ENCODE data around the gene ADARB2. TPM values are rescaled to one million over a fixed set of nuclear protein-coding genes. Genes with fewer than 3 reads are reported as not detected.

The ADARB2 gene
- total and polyA plus RNA-seq, 2 experiments from 2014 or later: 2.0 to 5.0 TPM

DNA sequence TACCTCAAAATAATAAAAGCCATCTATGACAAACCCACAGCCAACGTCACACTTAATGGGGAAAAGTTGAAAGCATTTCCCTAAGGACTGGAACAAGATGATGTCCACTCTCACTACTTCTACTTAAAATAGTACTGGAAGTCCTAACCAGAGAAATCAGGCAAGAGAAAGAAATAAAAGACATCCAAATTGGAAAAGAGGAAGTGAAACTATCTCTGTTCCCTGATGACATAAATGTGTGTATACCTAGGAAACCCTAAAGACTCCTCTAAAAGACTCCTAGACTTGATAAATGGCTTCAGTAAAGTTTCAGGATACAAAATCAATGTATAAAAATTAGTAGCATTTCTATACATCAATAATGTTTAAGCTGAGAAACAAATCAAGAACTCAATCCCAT is 367.0 kb downstream of the ADARB2 start:
- Histone ChIP-seq H3K9me2 (ENCODE audit: insufficient read depth) (no peaks in the 10 kb centered on the region), H3K4me2 (no peak overlapping the region), H3K4me1 (ENCODE audit: insufficient read depth) (peaks cover 5% of the 10 kb centered on the region), H3F3A (replicated peaks; ENCODE audit: low read depth) (no peaks in the 10 kb centered on the region), H3K27ac (ENCODE audit: low read depth) (no peak overlapping the region), H4K20me1 (replicated peaks; ENCODE audit: insufficient read depth) (no peaks in the 10 kb centered on the region), H3K27me3 (ENCODE audit: insufficient read depth) (no peaks in the 10 kb centered on the region), H3K79me2 (replicated peaks; ENCODE audit: insufficient read depth) (no peaks in the 10 kb centered on the region), H3K4me3 (no peak overlapping the region), H3K36me3 (ENCODE audit: insufficient read depth) (no peaks in the 10 kb centered on the region), H2AFZ (no peak overlapping the region)
- Mint-ChIP-seq H3K4me3 (no peak overlapping the region), H3K4me1 (peaks cover 20% of the 10 kb centered on the region), H3K27ac (no peak overlapping the region), H3K27me3 (ENCODE audit: insufficient read depth, low read depth, poor library complexity) (peaks cover 3% of the 10 kb centered on the region), H3K36me3 (ENCODE audit: low read depth) (no peaks in the 10 kb centered on the region), H3K9me3 (no peaks in the 10 kb centered on the region; the same call in 2 of the 3 replicates)
- no peak for DNase-seq (ENCODE audit: low spot score)
- ATAC-seq: no peak
- TF ChIP-seq ZNF114 (CRISPR knock-in tag; IDR thresholded peaks at IDR 0.05) (no peak), NANOG (IDR thresholded peaks at IDR 0.05; ENCODE audit: borderline replicate concordance) (no peak), ZNF331 (CRISPR knock-in tag; IDR thresholded peaks at IDR 0.05; ENCODE audit: low read depth) (no peak), EZH2phosphoT487 (IDR thresholded peaks at IDR 0.05; ENCODE audit: unreplicated experiment) (no peak), JUNB (IDR thresholded peaks at IDR 0.05; ENCODE audit: unreplicated experiment) (no peak), STAT1 (IDR thresholded peaks at IDR 0.05; ENCODE audit: unreplicated experiment) (no peak), POLR2AphosphoS5 (IDR thresholded peaks at IDR 0.05; ENCODE audit: low read depth) (no peak), CREB1 (CRISPR knock-in tag; IDR thresholded peaks at IDR 0.05; ENCODE audit: low read depth) (no peak), EZH2 (IDR thresholded peaks at IDR 0.05; ENCODE audit: low read depth, unreplicated experiment) (no peak)
- TF ChIP-seq, protein P1, sequence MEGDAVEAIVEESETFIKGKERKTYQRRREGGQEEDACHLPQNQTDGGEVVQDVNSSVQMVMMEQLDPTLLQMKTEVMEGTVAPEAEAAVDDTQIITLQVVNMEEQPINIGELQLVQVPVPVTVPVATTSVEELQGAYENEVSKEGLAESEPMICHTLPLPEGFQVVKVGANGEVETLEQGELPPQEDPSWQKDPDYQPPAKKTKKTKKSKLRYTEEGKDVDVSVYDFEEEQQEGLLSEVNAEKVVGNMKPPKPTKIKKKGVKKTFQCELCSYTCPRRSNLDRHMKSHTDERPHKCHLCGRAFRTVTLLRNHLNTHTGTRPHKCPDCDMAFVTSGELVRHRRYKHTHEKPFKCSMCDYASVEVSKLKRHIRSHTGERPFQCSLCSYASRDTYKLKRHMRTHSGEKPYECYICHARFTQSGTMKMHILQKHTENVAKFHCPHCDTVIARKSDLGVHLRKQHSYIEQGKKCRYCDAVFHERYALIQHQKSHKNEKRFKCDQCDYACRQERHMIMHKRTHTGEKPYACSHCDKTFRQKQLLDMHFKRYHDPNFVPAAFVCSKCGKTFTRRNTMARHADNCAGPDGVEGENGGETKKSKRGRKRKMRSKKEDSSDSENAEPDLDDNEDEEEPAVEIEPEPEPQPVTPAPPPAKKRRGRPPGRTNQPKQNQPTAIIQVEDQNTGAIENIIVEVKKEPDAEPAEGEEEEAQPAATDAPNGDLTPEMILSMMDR (conservative IDR thresholded peaks at IDR 0.05; ENCODE audit: low read depth in 2 of 2): no peak
- TF ChIP-seq, protein P2, sequence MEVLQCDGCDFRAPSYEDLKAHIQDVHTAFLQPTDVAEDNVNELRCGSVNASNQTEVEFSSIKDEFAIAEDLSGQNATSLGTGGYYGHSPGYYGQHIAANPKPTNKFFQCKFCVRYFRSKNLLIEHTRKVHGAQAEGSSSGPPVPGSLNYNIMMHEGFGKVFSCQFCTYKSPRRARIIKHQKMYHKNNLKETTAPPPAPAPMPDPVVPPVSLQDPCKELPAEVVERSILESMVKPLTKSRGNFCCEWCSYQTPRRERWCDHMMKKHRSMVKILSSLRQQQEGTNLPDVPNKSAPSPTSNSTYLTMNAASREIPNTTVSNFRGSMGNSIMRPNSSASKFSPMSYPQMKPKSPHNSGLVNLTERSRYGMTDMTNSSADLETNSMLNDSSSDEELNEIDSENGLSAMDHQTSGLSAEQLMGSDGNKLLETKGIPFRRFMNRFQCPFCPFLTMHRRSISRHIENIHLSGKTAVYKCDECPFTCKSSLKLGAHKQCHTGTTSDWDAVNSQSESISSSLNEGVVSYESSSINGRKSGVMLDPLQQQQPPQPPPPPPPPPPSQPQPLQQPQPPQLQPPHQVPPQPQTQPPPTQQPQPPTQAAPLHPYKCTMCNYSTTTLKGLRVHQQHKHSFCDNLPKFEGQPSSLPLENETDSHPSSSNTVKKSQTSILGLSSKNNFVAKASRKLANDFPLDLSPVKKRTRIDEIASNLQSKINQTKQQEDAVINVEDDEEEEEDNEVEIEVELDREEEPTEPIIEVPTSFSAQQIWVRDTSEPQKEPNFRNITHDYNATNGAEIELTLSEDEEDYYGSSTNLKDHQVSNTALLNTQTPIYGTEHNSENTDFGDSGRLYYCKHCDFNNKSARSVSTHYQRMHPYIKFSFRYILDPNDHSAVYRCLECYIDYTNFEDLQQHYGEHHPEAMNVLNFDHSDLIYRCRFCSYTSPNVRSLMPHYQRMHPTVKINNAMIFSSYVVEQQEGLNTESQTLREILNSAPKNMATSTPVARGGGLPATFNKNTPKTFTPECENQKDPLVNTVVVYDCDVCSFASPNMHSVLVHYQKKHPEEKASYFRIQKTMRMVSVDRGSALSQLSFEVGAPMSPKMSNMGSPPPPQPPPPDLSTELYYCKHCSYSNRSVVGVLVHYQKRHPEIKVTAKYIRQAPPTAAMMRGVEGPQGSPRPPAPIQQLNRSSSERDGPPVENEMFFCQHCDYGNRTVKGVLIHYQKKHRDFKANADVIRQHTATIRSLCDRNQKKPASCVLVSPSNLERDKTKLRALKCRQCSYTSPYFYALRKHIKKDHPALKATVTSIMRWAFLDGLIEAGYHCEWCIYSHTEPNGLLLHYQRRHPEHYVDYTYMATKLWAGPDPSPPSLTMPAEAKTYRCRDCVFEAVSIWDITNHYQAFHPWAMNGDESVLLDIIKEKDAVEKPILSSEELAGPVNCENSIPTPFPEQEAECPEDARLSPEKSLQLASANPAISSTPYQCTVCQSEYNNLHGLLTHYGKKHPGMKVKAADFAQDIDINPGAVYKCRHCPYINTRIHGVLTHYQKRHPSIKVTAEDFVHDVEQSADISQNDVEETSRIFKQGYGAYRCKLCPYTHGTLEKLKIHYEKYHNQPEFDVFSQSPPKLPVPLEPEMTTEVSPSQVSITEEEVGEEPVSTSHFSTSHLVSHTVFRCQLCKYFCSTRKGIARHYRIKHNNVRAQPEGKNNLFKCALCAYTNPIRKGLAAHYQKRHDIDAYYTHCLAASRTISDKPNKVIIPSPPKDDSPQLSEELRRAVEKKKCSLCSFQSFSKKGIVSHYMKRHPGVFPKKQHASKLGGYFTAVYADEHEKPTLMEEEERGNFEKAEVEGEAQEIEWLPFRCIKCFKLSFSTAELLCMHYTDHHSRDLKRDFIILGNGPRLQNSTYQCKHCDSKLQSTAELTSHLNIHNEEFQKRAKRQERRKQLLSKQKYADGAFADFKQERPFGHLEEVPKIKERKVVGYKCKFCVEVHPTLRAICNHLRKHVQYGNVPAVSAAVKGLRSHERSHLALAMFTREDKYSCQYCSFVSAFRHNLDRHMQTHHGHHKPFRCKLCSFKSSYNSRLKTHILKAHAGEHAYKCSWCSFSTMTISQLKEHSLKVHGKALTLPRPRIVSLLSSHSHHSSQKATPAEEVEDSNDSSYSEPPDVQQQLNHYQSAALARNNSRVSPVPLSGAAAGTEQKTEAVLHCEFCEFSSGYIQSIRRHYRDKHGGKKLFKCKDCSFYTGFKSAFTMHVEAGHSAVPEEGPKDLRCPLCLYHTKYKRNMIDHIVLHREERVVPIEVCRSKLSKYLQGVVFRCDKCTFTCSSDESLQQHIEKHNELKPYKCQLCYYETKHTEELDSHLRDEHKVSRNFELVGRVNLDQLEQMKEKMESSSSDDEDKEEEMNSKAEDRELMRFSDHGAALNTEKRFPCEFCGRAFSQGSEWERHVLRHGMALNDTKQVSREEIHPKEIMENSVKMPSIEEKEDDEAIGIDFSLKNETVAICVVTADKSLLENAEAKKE (CRISPR knock-in tag; IDR thresholded peaks at IDR 0.05): no peak
- TF ChIP-seq, protein P3, sequence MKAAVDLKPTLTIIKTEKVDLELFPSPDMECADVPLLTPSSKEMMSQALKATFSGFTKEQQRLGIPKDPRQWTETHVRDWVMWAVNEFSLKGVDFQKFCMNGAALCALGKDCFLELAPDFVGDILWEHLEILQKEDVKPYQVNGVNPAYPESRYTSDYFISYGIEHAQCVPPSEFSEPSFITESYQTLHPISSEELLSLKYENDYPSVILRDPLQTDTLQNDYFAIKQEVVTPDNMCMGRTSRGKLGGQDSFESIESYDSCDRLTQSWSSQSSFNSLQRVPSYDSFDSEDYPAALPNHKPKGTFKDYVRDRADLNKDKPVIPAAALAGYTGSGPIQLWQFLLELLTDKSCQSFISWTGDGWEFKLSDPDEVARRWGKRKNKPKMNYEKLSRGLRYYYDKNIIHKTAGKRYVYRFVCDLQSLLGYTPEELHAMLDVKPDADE (IDR thresholded peaks at IDR 0.05): no peak
- TF ChIP-seq, protein P4, sequence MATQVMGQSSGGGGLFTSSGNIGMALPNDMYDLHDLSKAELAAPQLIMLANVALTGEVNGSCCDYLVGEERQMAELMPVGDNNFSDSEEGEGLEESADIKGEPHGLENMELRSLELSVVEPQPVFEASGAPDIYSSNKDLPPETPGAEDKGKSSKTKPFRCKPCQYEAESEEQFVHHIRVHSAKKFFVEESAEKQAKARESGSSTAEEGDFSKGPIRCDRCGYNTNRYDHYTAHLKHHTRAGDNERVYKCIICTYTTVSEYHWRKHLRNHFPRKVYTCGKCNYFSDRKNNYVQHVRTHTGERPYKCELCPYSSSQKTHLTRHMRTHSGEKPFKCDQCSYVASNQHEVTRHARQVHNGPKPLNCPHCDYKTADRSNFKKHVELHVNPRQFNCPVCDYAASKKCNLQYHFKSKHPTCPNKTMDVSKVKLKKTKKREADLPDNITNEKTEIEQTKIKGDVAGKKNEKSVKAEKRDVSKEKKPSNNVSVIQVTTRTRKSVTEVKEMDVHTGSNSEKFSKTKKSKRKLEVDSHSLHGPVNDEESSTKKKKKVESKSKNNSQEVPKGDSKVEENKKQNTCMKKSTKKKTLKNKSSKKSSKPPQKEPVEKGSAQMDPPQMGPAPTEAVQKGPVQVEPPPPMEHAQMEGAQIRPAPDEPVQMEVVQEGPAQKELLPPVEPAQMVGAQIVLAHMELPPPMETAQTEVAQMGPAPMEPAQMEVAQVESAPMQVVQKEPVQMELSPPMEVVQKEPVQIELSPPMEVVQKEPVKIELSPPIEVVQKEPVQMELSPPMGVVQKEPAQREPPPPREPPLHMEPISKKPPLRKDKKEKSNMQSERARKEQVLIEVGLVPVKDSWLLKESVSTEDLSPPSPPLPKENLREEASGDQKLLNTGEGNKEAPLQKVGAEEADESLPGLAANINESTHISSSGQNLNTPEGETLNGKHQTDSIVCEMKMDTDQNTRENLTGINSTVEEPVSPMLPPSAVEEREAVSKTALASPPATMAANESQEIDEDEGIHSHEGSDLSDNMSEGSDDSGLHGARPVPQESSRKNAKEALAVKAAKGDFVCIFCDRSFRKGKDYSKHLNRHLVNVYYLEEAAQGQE (IDR thresholded peaks at IDR 0.05; ENCODE audit: unreplicated experiment): no peak
